Liver (tissue), 9 donors: Measurements from ENCODE around the gene CASP9. TPM values are rescaled to one million over a fixed set of nuclear protein-coding genes. Genes with fewer than 3 reads are reported as not detected.
A peak's percentile ranks its signal among the peaks of the same experiment; 100 is the strongest.

Source experiments
- DNase-seq: peaks from one replicate; pipeline ENCODE4 v3.0.0-alpha.2; 2017; ENCODE audit warnings: low spot score
- H3K27ac ChIP-seq, 2 donors: one replicate each; pipeline ENCODE4 v1.7.0; 2013; ENCODE audit warnings: inconsistent platforms in 2 of 2, low read length in 2 of 2, control low read depth in 1 of 2, low read depth in 1 of 2, mild to moderate bottlenecking in 1 of 2
- H3K27me3 ChIP-seq, 4 donors: one replicate each; pipeline versions ENCODE4 v1.6.1 to v1.7.0; 2013; ENCODE audit warnings: low read length in 3 of 4, inconsistent platforms in 1 of 4, mild to moderate bottlenecking in 1 of 4, moderate library complexity in 1 of 4; ENCODE audit not compliant: control insufficient read depth in 4 of 4, insufficient read depth in 4 of 4
- H3K36me3 ChIP-seq, 4 donors: one replicate each; pipeline versions ENCODE4 v1.6.1 to v1.7.0; 2013; ENCODE audit warnings: low read length in 3 of 4, mild to moderate bottlenecking in 3 of 4, low read depth in 1 of 4, moderate library complexity in 1 of 4; ENCODE audit not compliant: control insufficient read depth in 4 of 4, insufficient read depth in 3 of 4
- H3K4me1 ChIP-seq, 4 donors: one replicate each; pipeline versions ENCODE4 v1.6.1 to v1.7.0; 2013; ENCODE audit warnings: low read length in 3 of 4, mild to moderate bottlenecking in 3 of 4, moderate library complexity in 1 of 4; ENCODE audit not compliant: control insufficient read depth in 4 of 4, insufficient read depth in 4 of 4
- H3K4me3 ChIP-seq, 3 donors: one replicate each; pipeline versions ENCODE4 v1.6.1 to v1.7.0; 2013; ENCODE audit warnings: low read length in 3 of 3, control low read depth in 1 of 3, low read depth in 1 of 3, mild to moderate bottlenecking in 1 of 3
- H3K9ac ChIP-seq, 2 donors: one replicate each; pipeline ENCODE4 v1.7.0; 2013; ENCODE audit warnings: low read length in 2 of 2, mild to moderate bottlenecking in 2 of 2, moderate library complexity in 2 of 2, control low read depth in 1 of 2, low read depth in 1 of 2
- H3K9me3 ChIP-seq, 4 donors: one replicate each; pipeline versions ENCODE4 v1.6.1 to v1.7.0; 2013; ENCODE audit warnings: low read length in 3 of 4; ENCODE audit not compliant: control insufficient read depth in 4 of 4
- FOXA2 ChIP-seq: IDR thresholded peaks from 2 replicates; pipeline ENCODE4 v1.6.1; 2016; ENCODE audit warnings: antibody characterized with exemption
- GABPA ChIP-seq, 2 donors: IDR thresholded peaks in 1 of 2; conservative IDR thresholded peaks in 1 of 2; 2 replicates each; pipeline ENCODE4 v1.6.1; 2016; ENCODE audit warnings: antibody characterized with exemption in 2 of 2, mild to moderate bottlenecking in 1 of 2, moderate library complexity in 1 of 2
- HNF4A ChIP-seq, 2 donors: conservative IDR thresholded peaks; 2 replicates each; pipeline ENCODE4 v1.6.1; 2016; ENCODE audit warnings: antibody characterized with exemption in 2 of 2, mild to moderate bottlenecking in 2 of 2
- HNF4G ChIP-seq: IDR thresholded peaks from 2 replicates; pipeline ENCODE4 v1.6.1; 2016; ENCODE audit warnings: antibody characterized with exemption
- NR2F2 ChIP-seq: IDR thresholded peaks from 2 replicates; pipeline ENCODE4 v1.6.1; 2016; ENCODE audit warnings: antibody characterized with exemption
- RAD21 ChIP-seq, 2 donors: IDR thresholded peaks; 2 replicates each; pipeline ENCODE4 v1.6.1; 2016; ENCODE audit warnings: antibody characterized with exemption in 2 of 2, mild to moderate bottlenecking in 2 of 2
- YY1 ChIP-seq: IDR thresholded peaks from 2 replicates; pipeline ENCODE4 v1.6.1; 2016; ENCODE audit warnings: antibody characterized with exemption, mild to moderate bottlenecking
- WGBS: extraction: QIAGEN DNeasy Blood & Tissue Kit; methylation state at CpG from one replicate; pipeline ENCODE4 v1.1.7; 2013; 5-methylcytosine and 5-hydroxymethylcytosine counted together
- polyA plus RNA-seq, 2 donors: library from polyadenylated mRNA; stranded (reverse) in 1 of 2; unstranded in 1 of 2; fragments of 200-250 nt in 1 of 2; fragments of >200 nt in 1 of 2; fragmentation: Nextera tagmentation in 1 of 2; extraction: Ambion mirVana in 1 of 2; gene quantifications; one replicate each; pipeline versions ENCODE4 v1.2.1 to v1.2.3, GENCODE V29; 2013 to 2015
- total RNA-seq, 2 donors: library from RNA; depleted of rRNA; stranded (reverse); fragments of >200 nt; gene quantifications; one replicate each; pipeline ENCODE4 v1.2.3, GENCODE V29; 2014
- TF ChIP-seq, protein P1 (sequence below): IDR thresholded peaks from 2 replicates; pipeline ENCODE4 v1.6.1; 2016; ENCODE audit warnings: antibody characterized with exemption
- TF ChIP-seq, protein P2 (sequence below): fragments of 150-350 bp; IDR thresholded peaks from 2 replicates; pipeline ENCODE4 v1.5.1; 2017; ENCODE audit warnings: improper control_type of control experiment, low read depth, low read length; ENCODE audit not compliant: missing input control
- donor health status: healthy.
- donor health status: healthy.
- donor health status: healthy.
- donor health status: healthy.
- donor health status: healthy.

CASP9 gene
- total and polyA plus RNA-seq, 4 donors: 2.8 to 5.8 (median 4.3) TPM

- 77% methylated on average over 17 of the region's 17 CpGs for WGBS
Observed at GRCh38 chr1:15501208-15502032, 22.6 kb downstream of the CASP9 start.

DNA sequence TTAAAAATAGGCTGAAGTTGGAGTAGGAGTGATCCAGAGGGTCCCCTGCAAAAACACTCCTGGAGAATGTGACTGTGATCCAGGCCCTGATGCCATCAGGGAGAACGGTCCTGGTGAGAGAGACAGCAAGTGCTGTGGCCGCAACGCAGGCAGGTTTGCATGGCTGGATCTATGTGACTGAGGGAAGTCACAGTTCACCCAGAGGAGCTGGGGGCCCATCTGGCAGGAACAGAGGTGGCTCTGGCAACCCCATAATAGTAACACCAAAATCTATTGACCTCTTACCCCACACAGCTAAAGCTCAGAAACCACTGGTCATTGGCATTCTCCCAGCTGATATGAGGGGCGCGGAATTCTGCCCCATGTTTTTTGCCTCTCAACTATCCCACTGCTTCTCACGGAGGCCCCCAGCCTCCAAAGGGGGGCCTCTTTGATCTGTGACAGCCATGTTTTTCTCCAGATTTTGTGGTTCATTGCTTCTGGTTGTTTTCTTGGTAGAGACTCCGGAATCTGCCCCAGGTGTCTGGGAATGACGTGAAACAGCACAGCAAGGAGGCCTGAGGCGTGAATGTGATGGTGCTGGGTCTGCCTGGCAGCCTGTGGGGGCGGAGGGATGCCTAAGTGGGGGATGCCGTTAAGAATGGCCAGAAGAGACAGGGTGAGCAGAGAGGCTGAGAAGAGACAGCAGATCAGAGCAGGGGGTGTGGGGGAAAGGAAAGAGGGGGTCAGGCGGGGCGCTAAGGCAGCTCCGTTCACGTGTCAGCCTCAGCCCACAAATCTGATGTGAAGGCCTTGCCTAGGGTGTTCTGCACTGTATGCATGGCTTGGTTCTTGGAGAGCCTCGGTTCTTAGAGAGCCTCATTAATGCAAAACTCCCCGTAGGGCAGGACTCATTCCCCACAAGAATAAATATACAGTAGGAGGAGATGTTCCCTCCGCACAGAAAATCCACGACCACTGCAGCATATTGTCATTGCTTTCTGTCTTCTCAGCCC is 23.5 kb downstream of the CASP9 start:
- no peaks in the 10 kb centered on the region for H3K27me3 ChIP-seq
- no peak for DNase-seq
- no peak overlapping the region for H3K27ac ChIP-seq
- H3K4me3 ChIP-seq: no peak overlapping the region
- WGBS: 93% methylated on average over 19 of the region's 19 CpGs
- H3K4me1 ChIP-seq: no peaks in the 10 kb centered on the region
- H3K9me3 ChIP-seq: no peaks in the 10 kb centered on the region
- H3K9ac ChIP-seq: no peak overlapping the region
- H3K36me3 ChIP-seq: peaks cover 3 to 27% (median 9%) of the 10 kb centered on the region in 4 donors
- TF ChIP-seq RAD21 (IDR thresholded peaks at IDR 0.05): no peak
- no peak for TF ChIP-seq GABPA (IDR thresholded peaks at IDR 0.05 in 1 of 2, conservative IDR thresholded peaks at IDR 0.05 in 1 of 2)

More at GRCh38 chr1:15501208-15502032, 22.6 kb downstream of the CASP9 start:
- H3K36me3 ChIP-seq: peaks cover 6 to 31% (median 11%) of the 10 kb centered on the region in 4 donors
- DNase-seq: peak; percentile 64
- H3K4me1 ChIP-seq: no peaks in the 10 kb centered on the region
- H3K9me3 ChIP-seq: no peaks in the 10 kb centered on the region
- H3K9ac ChIP-seq: no peak overlapping the region
- no peak overlapping the region for H3K4me3 ChIP-seq
- no peak overlapping the region for H3K27ac ChIP-seq
- TF ChIP-seq, protein P1, sequence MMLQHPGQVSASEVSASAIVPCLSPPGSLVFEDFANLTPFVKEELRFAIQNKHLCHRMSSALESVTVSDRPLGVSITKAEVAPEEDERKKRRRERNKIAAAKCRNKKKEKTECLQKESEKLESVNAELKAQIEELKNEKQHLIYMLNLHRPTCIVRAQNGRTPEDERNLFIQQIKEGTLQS: no peak
- no peak for TF ChIP-seq HNF4A (conservative IDR thresholded peaks at IDR 0.05)
- TF ChIP-seq, protein P2, sequence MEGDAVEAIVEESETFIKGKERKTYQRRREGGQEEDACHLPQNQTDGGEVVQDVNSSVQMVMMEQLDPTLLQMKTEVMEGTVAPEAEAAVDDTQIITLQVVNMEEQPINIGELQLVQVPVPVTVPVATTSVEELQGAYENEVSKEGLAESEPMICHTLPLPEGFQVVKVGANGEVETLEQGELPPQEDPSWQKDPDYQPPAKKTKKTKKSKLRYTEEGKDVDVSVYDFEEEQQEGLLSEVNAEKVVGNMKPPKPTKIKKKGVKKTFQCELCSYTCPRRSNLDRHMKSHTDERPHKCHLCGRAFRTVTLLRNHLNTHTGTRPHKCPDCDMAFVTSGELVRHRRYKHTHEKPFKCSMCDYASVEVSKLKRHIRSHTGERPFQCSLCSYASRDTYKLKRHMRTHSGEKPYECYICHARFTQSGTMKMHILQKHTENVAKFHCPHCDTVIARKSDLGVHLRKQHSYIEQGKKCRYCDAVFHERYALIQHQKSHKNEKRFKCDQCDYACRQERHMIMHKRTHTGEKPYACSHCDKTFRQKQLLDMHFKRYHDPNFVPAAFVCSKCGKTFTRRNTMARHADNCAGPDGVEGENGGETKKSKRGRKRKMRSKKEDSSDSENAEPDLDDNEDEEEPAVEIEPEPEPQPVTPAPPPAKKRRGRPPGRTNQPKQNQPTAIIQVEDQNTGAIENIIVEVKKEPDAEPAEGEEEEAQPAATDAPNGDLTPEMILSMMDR: peak; percentile 31
- TF ChIP-seq RAD21 (IDR thresholded peaks at IDR 0.05): peak; percentile 16 to 64
- no peak for TF ChIP-seq YY1
- no peak for TF ChIP-seq NR2F2
- H3K27me3 ChIP-seq: no peaks in the 10 kb centered on the region

DNA sequence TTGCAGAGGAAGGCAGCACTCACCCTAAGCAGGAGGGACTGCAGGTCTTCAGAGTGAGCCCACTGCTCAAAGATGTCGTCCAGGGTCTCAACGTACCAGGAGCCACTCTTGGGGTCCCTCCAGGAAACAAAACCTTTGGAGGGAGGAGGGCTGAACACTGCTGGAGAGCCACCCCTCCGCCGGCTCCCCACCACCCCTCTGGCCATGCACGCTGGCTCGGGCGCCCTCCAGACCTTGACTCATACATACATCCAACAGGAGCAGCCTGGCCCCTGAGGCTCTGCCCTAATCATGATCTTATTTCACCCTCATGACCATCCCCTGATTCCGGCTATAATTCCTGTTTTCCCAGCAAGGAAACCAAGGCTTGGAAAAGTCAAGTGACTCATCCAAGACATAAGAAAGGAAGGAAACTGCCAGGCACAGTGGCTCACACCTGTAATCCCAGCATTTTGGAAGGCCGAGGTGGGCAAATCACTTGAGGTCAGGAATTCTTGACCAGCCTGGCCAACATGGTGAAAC is 30.1 kb downstream of the CASP9 start:
- Histone ChIP-seq H3K9ac (no peak overlapping the region), H3K36me3 (peaks cover 3 to 21% (median 10%) of the 10 kb centered on the region in 4 donors), H3K27ac (no peak overlapping the region), H3K27me3 (no peaks in the 10 kb centered on the region), H3K9me3 (no peaks in the 10 kb centered on the region), H3K4me3 (no peak overlapping the region), H3K4me1 (no peaks in the 10 kb centered on the region)
- TF ChIP-seq HNF4A (conservative IDR thresholded peaks at IDR 0.05): no peak
- TF ChIP-seq FOXA2: no peak
- TF ChIP-seq HNF4G: no peak
- TF ChIP-seq GABPA (IDR thresholded peaks at IDR 0.05 in 1 of 2, conservative IDR thresholded peaks at IDR 0.05 in 1 of 2): no peak
- no peak for DNase-seq
- 99% methylated on average over 9 of the region's 9 CpGs for WGBS
